HG03571 (cell line): ENCODE results near the gene SCN4B.
A peak's percentile ranks its signal among the peaks of the same experiment; 100 is the strongest.

Source experiments
- ATAC-seq: cut with Tn5 transposase; IDR thresholded peaks from one replicate; pipeline ENCODE4 v1.9.1; 2021; ENCODE audit not compliant: unreplicated experiment

The SCN4B gene

GRCh38 chr11:118153516-118153915, 893 bp upstream of the SCN4B start:
- ATAC-seq: no peak

GRCh38 chr11:118152020-118152551, 537 bp downstream of the SCN4B start:
- no peak for ATAC-seq

- no peak for ATAC-seq
Observed at GRCh38 chr11:118151431-118151830, 1.2 kb downstream of the SCN4B start.

DNA sequence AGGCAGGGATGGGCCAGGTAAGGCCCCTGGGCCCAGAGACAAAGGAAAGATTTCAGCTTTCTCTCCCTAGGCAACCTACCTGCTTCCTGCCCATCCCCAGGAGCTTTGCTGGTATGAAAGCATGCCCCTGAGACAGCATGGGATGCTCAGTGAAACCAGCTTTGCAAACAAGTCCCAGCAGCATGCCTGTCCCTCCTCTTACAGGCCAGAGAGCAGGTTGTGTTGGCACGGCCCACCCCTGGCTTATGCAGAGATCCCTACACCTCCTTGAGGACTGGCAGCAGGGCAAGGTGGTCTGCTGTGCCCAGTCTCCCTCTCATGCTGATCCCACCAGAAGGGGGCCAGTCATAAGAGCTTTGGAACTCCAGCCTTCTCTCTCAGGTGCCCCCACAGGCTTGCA, 3.1 kb downstream of the SCN4B start:
- ATAC-seq: no peak

GRCh38 chr11:118148856-118149255, 3.8 kb downstream of the SCN4B start:
- ATAC-seq: no peak

- no peak for ATAC-seq
Observed at GRCh38 chr11:118148240-118148639, 4.4 kb downstream of the SCN4B start.

GRCh38 chr11:118147502-118147901, 5.1 kb downstream of the SCN4B start:
- no peak for ATAC-seq

DNA sequence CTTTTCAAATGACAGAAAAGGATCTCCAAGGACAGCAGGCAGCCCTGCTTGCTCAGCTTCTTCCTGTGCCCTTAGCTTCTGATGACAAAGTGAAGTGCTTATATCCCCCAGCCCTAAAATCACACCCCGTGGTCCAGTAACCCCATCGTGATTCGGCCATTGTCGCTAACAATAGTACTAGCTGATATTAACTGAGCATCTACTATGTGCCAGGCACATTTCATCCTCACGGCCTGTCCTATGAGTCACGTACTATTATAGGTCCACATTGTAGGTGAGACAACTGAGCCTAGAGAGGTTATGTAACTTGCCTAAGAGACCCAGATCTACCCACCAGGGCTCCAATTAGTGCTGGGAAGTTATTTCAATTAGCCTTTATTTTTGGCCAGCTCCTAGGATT, 6.1 kb downstream of the SCN4B start:
- no peak for ATAC-seq

GRCh38 chr11:118145285-118146227, 7.1 kb downstream of the SCN4B start:
- peak; percentile 65 for ATAC-seq

- ATAC-seq: no peak
Observed at GRCh38 chr11:118144301-118145268, 8.0 kb downstream of the SCN4B start.

DNA sequence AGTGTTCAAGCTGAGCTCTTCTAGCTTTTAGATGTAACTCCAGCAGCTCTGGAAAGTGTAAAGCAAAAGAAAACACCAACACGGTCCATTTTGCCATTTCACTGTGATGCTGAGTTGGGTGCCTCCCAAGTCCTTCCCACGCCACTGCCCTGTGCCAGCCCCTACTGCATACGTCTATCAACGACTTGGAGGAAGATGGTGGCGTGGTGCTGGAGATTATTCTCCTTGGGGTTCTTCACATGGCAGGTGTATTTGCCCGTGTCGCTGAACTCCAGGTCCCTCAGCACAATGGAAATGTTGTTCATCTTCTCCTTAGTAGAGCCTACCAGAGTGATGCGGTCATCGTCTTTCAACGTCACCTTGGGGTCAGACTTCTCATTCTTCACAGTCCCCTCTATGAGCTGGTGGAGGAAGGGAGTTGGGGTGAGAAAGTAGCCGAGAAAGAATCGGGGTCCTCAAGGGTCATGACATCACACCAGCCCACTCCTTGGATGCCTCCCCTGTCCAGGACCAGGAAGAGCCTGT, 8.9 kb downstream of the SCN4B start:
- no peak for ATAC-seq

GRCh38 chr11:118142809-118143208, 9.8 kb downstream of the SCN4B start:
- no peak for ATAC-seq

DNA sequence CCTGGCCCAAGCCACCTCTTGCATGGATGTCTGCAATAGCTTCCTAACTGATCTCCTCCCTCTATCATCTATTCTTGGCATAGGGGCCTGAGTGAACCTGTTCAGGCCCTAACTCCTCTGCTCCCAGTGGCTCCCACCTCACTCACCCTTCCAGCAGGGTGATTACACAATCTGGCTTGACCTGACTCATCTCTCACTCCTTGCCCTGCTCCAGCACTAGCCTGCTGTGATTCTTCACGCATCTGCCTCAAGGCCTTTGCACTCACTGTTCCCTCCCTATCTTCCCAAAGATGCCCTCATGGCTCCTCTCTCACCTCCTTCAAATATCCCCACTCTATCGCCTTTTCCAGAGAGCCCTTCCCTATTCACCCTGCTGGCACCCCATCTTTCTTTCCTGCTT, 10.5 kb downstream of the SCN4B start:
- ATAC-seq: no peak

- no peak for ATAC-seq
Observed at GRCh38 chr11:118139578-118139977, 13.0 kb downstream of the SCN4B start.

GRCh38 chr11:118138839-118139420, 13.7 kb downstream of the SCN4B start:
- ATAC-seq: no peak

- no peak for ATAC-seq
Observed at GRCh38 chr11:118136801-118137200, 15.8 kb downstream of the SCN4B start.

DNA sequence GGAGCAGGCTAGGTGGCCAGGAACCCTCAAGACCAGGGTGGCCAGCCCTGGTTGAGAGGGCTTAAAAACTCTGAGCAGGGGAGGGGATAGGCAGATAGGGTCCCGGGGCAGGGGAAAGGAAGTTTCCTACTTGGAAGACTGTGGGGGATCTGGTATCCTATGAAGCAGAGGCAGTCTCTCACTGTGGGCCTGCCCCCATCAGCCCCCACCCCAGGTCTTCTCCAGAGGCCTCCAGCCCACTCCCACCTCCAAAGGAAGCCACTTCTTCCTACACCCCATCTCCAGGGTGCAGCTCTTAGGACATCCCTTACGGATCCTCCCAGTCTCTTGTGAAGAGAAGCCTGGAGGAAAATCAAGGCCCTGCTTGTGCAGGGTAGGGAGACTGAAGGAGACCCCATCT, 16.3 kb downstream of the SCN4B start:
- ATAC-seq: no peak

- ATAC-seq: no peak
Observed at GRCh38 chr11:118135796-118136165, 16.8 kb downstream of the SCN4B start.

- no peak for ATAC-seq
Observed at GRCh38 chr11:118135051-118135795, 17.4 kb downstream of the SCN4B start.

- ATAC-seq: no peak
Observed at GRCh38 chr11:118133816-118134215, 18.8 kb downstream of the SCN4B start.
